Heart left ventricle (tissue), 13 donors: ENCODE measurements around the gene ISOC1.

ENCODE experiments used
- CTCF ChIP-seq, 12 donors: fragments of 200-600 bp; sonication (generic) in 4 of 12; IDR thresholded peaks; one replicate each; pipeline versions ENCODE4 v1.5.0 to v1.8.0; 2018 to 2022; ENCODE audit warnings: antibody characterized with exemption in 12 of 12, mild to moderate bottlenecking in 5 of 12
- POLR2A ChIP-seq, 2 donors: fragments of 450-650 bp; IDR thresholded peaks; one replicate each; pipeline ENCODE4 v1.6.1; 2017; ENCODE audit warnings: antibody characterized with exemption in 2 of 2, mild to moderate bottlenecking in 2 of 2, moderate library complexity in 2 of 2
- donor health status: ischemic (EF 13 %, LVEDD 7.1; RV severe dilation, severe dysfunction).
- donor health status: DM: no; HTN: yes; CAD: no.
- donor health status: DM: no; HTN: no; CAD: no.
- donor health status: ischemic (EF 25% LVEDD 6.9; RV normal size, moderate dysfunction).
- donor health status: ischemic (EF 25% LVEDD 5.7; RV mildly dilated, moderate dysfunction).
- donor health status: ischemic (EF 35%, LVEDD 5.7; RV mildly dilated, moderate dysfunction).
- donor health status: nonischemic (EF 11% LVEDD 7.7; RV severe dilation, severe dysfunction).
- donor health status: DM: yes; HTN: yes; CAD: no.
- donor health status: PGD.
- donor health status: ischemic (EF 29% LVEDD 5.4; RV normal size, mild dysfunction).
- donor health status: nonischemic (EF 23%, LVEDD 6.1; RV moderate dilation, normal function).

- TF ChIP-seq CTCF (IDR thresholded peaks at IDR 0.05), result no peak
- no peak for TF ChIP-seq POLR2A (IDR thresholded peaks at IDR 0.05)
Observed at GRCh38 chr5:129120158-129120581, 25.6 kb downstream of the ISOC1 start.
